Measurements from ENCODE around the gene L3MBTL2.
"Not testable (repeated sequence)": the region's sequence is repeated elsewhere in the genome, so short reads cannot be mapped to it uniquely, and the experiment has no call there.

Gene L3MBTL2

DNA sequence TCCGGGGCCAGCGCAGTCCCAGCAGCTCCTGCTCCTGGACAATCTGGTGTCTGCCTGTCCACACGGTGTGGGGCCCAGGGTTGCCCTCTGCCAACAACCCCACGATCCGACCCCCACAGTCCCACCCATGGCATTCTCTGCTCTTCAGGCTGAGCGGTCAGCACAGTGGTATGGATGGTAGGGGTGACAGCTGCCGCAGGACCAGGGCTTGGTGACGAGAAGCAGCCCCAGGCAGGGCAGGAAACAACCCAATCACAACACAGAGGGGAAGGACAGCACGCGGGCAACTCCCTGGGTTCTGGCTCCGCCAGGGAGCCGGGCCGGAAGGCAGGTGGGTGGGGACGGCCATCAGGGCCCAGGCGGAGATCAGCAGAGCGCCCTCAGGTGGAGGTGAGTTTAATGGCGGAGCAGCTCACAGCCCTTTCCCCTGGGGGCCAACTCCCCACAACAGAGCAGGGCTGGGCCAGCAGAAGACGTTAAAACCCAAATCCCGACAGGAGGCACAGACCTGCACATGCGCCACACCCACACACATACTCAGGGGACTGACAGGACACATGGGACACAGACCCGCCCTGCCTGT lies 40.9 kb downstream of the L3MBTL2 start:
- Histone ChIP-seq H3K9me3 (replicated peaks; ENCODE audit: low read length) (no peaks in the 10 kb centered on the region), H3K9ac (ENCODE audit: low read depth, low read length) (no peak overlapping the region), H3K27me3 (ENCODE audit: control insufficient read depth, insufficient read depth, low read length) (no peaks in the 10 kb centered on the region), H3K4me3 (ENCODE audit: low read length) (no peak overlapping the region), H3K36me3 (ENCODE audit: insufficient read depth, low read length) (peaks cover 68% of the 10 kb centered on the region), H3K4me1 (ENCODE audit: control insufficient read depth, insufficient read depth, low read length) (peaks cover 3% of the 10 kb centered on the region), H3K4me2 (ENCODE audit: low read length) (no peak overlapping the region)

GRCh38 chr22:41247703-41248102 lies 42.6 kb downstream of the L3MBTL2 start:
- no peaks in the 10 kb centered on the region for H3K4me1 ChIP-seq (ENCODE audit: control insufficient read depth, insufficient read depth, low read length)
- no peaks in the 10 kb centered on the region for H3K27me3 ChIP-seq (ENCODE audit: control insufficient read depth, insufficient read depth, low read length)
- no peak overlapping the region for H3K4me2 ChIP-seq (ENCODE audit: low read length)
- peaks cover 83% of the 10 kb centered on the region for H3K36me3 ChIP-seq (ENCODE audit: insufficient read depth, low read length)
- H3K4me3 ChIP-seq (ENCODE audit: low read length) = no peak overlapping the region
- H3K9ac ChIP-seq (ENCODE audit: low read depth, low read length) = no peak overlapping the region
- no peaks in the 10 kb centered on the region for H3K9me3 ChIP-seq (replicated peaks; ENCODE audit: low read length)

- Histone ChIP-seq H3K36me3 (ENCODE audit: insufficient read depth, low read length) (peaks cover 89% of the 10 kb centered on the region), H3K4me3 (ENCODE audit: low read length) (no peak overlapping the region), H3K9ac (ENCODE audit: low read depth, low read length) (no peak overlapping the region), H3K4me2 (ENCODE audit: low read length) (no peak overlapping the region), H3K27me3 (ENCODE audit: control insufficient read depth, insufficient read depth, low read length) (no peaks in the 10 kb centered on the region), H3K4me1 (ENCODE audit: control insufficient read depth, insufficient read depth, low read length) (no peaks in the 10 kb centered on the region), H3K9me3 (replicated peaks; ENCODE audit: low read length) (no peaks in the 10 kb centered on the region)
Measured at GRCh38 chr22:41248314-41248713, 43.2 kb downstream of the L3MBTL2 start.

DNA sequence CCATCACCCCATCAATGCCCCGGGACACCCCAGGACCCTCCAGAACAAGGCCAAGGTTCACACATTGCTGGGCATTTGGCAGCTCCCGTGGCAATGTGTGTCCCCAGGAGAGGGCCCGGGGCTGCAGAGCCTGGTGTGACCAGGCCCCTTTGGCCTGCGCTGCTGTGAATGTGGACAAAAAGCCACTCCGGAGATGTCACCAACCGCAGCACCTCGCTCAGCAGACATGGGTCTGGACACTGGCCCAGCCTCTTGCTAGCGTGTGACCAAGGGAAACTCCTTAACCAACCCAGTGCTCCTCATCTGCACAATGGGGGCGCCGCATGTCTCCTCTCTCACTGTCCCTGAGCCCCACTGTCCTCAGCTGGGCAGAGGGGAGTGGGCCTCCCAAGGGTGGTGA lies 43.6 kb downstream of the L3MBTL2 start:
- H3K27me3 ChIP-seq (ENCODE audit: control insufficient read depth, insufficient read depth, low read length) = no peaks in the 10 kb centered on the region
- peaks cover 93% of the 10 kb centered on the region for H3K36me3 ChIP-seq (ENCODE audit: insufficient read depth, low read length)
- no peaks in the 10 kb centered on the region for H3K4me1 ChIP-seq (ENCODE audit: control insufficient read depth, insufficient read depth, low read length)
- no peak overlapping the region for H3K4me3 ChIP-seq (ENCODE audit: low read length)
- no peaks in the 10 kb centered on the region for H3K9me3 ChIP-seq (replicated peaks; ENCODE audit: low read length)
- H3K9ac ChIP-seq (ENCODE audit: low read depth, low read length) = no peak overlapping the region
- H3K4me2 ChIP-seq (ENCODE audit: low read length) = no peak overlapping the region

GRCh38 chr22:41249442-41249841 lies 44.3 kb downstream of the L3MBTL2 start:
- Histone ChIP-seq H3K4me1 (ENCODE audit: control insufficient read depth, insufficient read depth, low read length) (no peaks in the 10 kb centered on the region), H3K9me3 (replicated peaks; ENCODE audit: low read length) (no peaks in the 10 kb centered on the region), H3K9ac (ENCODE audit: low read depth, low read length) (no peak overlapping the region), H3K27me3 (ENCODE audit: control insufficient read depth, insufficient read depth, low read length) (no peaks in the 10 kb centered on the region), H3K4me3 (ENCODE audit: low read length) (no peak overlapping the region), H3K4me2 (ENCODE audit: low read length) (no peak overlapping the region), H3K36me3 (ENCODE audit: insufficient read depth, low read length) (peaks cover 95% of the 10 kb centered on the region)

GRCh38 chr22:41250127-41250526 lies 45.0 kb downstream of the L3MBTL2 start:
- Histone ChIP-seq H3K4me2 (ENCODE audit: low read length) (no peak overlapping the region), H3K4me1 (ENCODE audit: control insufficient read depth, insufficient read depth, low read length) (no peaks in the 10 kb centered on the region), H3K4me3 (ENCODE audit: low read length) (no peak overlapping the region), H3K9ac (ENCODE audit: low read depth, low read length) (no peak overlapping the region), H3K9me3 (replicated peaks; ENCODE audit: low read length) (no peaks in the 10 kb centered on the region), H3K36me3 (ENCODE audit: insufficient read depth, low read length) (peaks cover 92% of the 10 kb centered on the region), H3K27me3 (ENCODE audit: control insufficient read depth, insufficient read depth, low read length) (no peaks in the 10 kb centered on the region)

- H3K9ac ChIP-seq (ENCODE audit: low read depth, low read length) = no peak overlapping the region
- H3K4me3 ChIP-seq (ENCODE audit: low read length) = no peak overlapping the region
Measured at GRCh38 chr22:41252365-41252764, 47.3 kb downstream of the L3MBTL2 start.

GRCh38 chr22:41254230-41254629 lies 49.1 kb downstream of the L3MBTL2 start:
- Histone ChIP-seq H3K36me3 (ENCODE audit: insufficient read depth, low read length) (peaks cover 92% of the 10 kb centered on the region), H3K4me2 (ENCODE audit: low read length) (no peak overlapping the region), H3K9me3 (replicated peaks; ENCODE audit: low read length) (no peaks in the 10 kb centered on the region), H3K4me3 (ENCODE audit: low read length) (no peak overlapping the region), H3K27me3 (ENCODE audit: control insufficient read depth, insufficient read depth, low read length) (no peaks in the 10 kb centered on the region), H3K9ac (ENCODE audit: low read depth, low read length) (no peak overlapping the region), H3K4me1 (ENCODE audit: control insufficient read depth, insufficient read depth, low read length) (peaks cover 17% of the 10 kb centered on the region)

More at GRCh38 chr22:41252365-41252764, 47.3 kb downstream of the L3MBTL2 start:
- Histone ChIP-seq H3K36me3 (ENCODE audit: insufficient read depth, low read length) (peaks cover 95% of the 10 kb centered on the region), H3K27me3 (ENCODE audit: control insufficient read depth, insufficient read depth, low read length) (no peaks in the 10 kb centered on the region), H3K4me1 (ENCODE audit: control insufficient read depth, insufficient read depth, low read length) (peaks cover 16% of the 10 kb centered on the region), H3K9me3 (replicated peaks; ENCODE audit: low read length) (no peaks in the 10 kb centered on the region), H3K4me2 (ENCODE audit: low read length) (no peak overlapping the region)

- no peak overlapping the region for H3K4me2 ChIP-seq (ENCODE audit: low read length)
- H3K9me3 ChIP-seq (replicated peaks; ENCODE audit: low read length) = no peaks in the 10 kb centered on the region
- no peak overlapping the region for H3K4me3 ChIP-seq (ENCODE audit: low read length)
- H3K9ac ChIP-seq (ENCODE audit: low read depth, low read length) = peak overlapping the region; percentile 41
- H3K4me1 ChIP-seq (ENCODE audit: control insufficient read depth, insufficient read depth, low read length) = peaks cover 17% of the 10 kb centered on the region
- H3K27me3 ChIP-seq (ENCODE audit: control insufficient read depth, insufficient read depth, low read length) = no peaks in the 10 kb centered on the region
- peaks cover 87% of the 10 kb centered on the region for H3K36me3 ChIP-seq (ENCODE audit: insufficient read depth, low read length)
Measured at GRCh38 chr22:41256254-41257253, 51.4 kb downstream of the L3MBTL2 start.

DNA sequence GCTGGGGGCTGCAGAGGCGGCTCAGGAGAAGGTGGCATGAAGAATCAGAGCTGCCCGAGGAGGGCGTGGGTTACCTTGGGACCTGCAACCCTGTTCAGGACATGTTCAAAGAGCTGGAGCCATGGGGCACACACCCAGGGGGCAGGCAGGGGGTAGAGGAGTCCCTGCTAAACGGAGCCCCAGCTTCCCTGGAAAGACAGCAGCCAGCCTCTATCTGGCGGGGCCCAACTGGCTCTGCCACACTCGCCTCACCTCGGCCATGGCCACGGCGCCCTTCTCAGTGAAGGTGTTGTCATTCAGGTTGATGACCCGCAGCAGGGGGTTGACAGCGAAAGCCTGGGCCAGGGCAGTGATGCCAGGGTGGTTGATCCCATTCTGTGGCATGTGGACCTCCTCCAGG lies 52.6 kb downstream of the L3MBTL2 start:
- H3K36me3 ChIP-seq (ENCODE audit: insufficient read depth, low read length) = peaks cover 89% of the 10 kb centered on the region
- H3K4me2 ChIP-seq (ENCODE audit: low read length) = no peak overlapping the region
- no peak overlapping the region for H3K9ac ChIP-seq (ENCODE audit: low read depth, low read length)
- no peaks in the 10 kb centered on the region for H3K9me3 ChIP-seq (replicated peaks; ENCODE audit: low read length)
- H3K4me1 ChIP-seq (ENCODE audit: control insufficient read depth, insufficient read depth, low read length) = peaks cover 17% of the 10 kb centered on the region
- no peak overlapping the region for H3K4me3 ChIP-seq (ENCODE audit: low read length)
- no peaks in the 10 kb centered on the region for H3K27me3 ChIP-seq (ENCODE audit: control insufficient read depth, insufficient read depth, low read length)

DNA sequence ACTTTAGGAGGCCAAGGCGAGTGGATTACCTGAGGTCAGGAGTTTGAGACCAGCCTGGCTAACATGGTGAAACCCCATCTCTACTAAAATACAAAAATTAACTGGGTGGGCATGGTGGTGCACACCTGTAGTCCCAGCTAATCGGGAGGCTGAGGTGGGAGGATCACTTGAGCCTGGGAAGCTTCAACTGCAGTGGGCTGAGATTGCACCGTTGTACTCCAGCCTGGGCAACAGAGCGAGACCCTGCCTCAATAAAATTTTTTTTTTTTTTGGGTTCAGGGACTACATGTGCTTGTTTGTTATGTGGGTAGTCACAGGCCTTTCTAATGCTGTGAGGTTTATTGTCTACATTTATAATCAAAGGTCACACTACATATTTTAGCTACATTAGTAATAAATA lies 54.6 kb downstream of the L3MBTL2 start:
- not testable (repeated sequence) for H3K9ac ChIP-seq (ENCODE audit: low read depth, low read length); H3K9me3 ChIP-seq (replicated peaks; ENCODE audit: low read length); H3K4me3 ChIP-seq (ENCODE audit: low read length); H3K27me3 ChIP-seq (ENCODE audit: control insufficient read depth, insufficient read depth, low read length); H3K4me2 ChIP-seq (ENCODE audit: low read length)
- peaks cover 89% of the 10 kb centered on the region for H3K36me3 ChIP-seq (ENCODE audit: insufficient read depth, low read length)
- peaks cover 17% of the 10 kb centered on the region for H3K4me1 ChIP-seq (ENCODE audit: control insufficient read depth, insufficient read depth, low read length)
